Fibroblast of lung (primary cell): ENCODE measurements around the gene IQGAP2. TPM values are rescaled to one million over a fixed set of nuclear protein-coding genes. Genes with fewer than 3 reads are reported as not detected.

Source experiments
- DNase-seq, 2 donors: peaks; one replicate each; pipeline versions ENCODE4 v3.0.0 to v3.0.0-alpha.2; 2010; ENCODE audit warnings: low read depth in 2 of 2
- H2AFZ ChIP-seq: 2 replicates; pipeline ENCODE4 v1.5.1; 2012; ENCODE audit warnings: low read length, control low read depth, inconsistent platforms
- H3K27ac ChIP-seq: 2 replicates; pipeline ENCODE4 v1.5.1; 2011; ENCODE audit warnings: low read length, control low read depth; ENCODE audit not compliant: insufficient read depth
- H3K27me3 ChIP-seq: 2 replicates; pipeline ENCODE4 v1.5.1; 2011; ENCODE audit warnings: mild to moderate bottlenecking, low read length; ENCODE audit not compliant: control insufficient read depth, insufficient read depth
- H3K36me3 ChIP-seq: 2 replicates; pipeline ENCODE4 v1.5.1; 2011; ENCODE audit warnings: low read length; ENCODE audit not compliant: control insufficient read depth, insufficient read depth
- H3K4me1 ChIP-seq: 2 replicates; pipeline ENCODE4 v1.5.1; 2011; ENCODE audit warnings: low read length; ENCODE audit not compliant: control insufficient read depth, insufficient read depth; ENCODE audit errors: extremely low read depth
- H3K4me2 ChIP-seq: 2 replicates; pipeline ENCODE4 v1.5.1; 2011; ENCODE audit warnings: low read length, control low read depth; ENCODE audit not compliant: insufficient read depth; ENCODE audit errors: extremely low read depth
- H3K4me3 ChIP-seq, 4 experiments: fragments of 200-600 bp in 1 of 4; sonication (generic) in 1 of 4; replicated peaks in 1 of 4; 2 replicates each; pipeline ENCODE4 v1.5.1; 2011 to 2016; ENCODE audit warnings: low read length in 4 of 4, low read depth in 3 of 4, mild to moderate bottlenecking in 3 of 4, control low read depth in 2 of 4, inconsistent platforms in 1 of 4, mixed read lengths in 1 of 4; ENCODE audit not compliant: insufficient read depth in 1 of 4; ENCODE audit errors: control extremely low read depth in 1 of 4
- H3K79me2 ChIP-seq: 2 replicates; pipeline ENCODE4 v1.5.1; 2012; ENCODE audit warnings: mild to moderate bottlenecking, low read length, inconsistent platforms; ENCODE audit not compliant: control insufficient read depth, insufficient read depth
- H3K9ac ChIP-seq: 2 replicates; pipeline ENCODE4 v1.5.1; 2011; ENCODE audit warnings: mild to moderate bottlenecking, low read length, control low read depth; ENCODE audit not compliant: insufficient read depth
- H3K9me3 ChIP-seq: 2 replicates; pipeline ENCODE4 v1.5.1; 2012; ENCODE audit warnings: low read depth, low read length; ENCODE audit not compliant: control insufficient read depth, insufficient read depth
- H4K20me1 ChIP-seq: 2 replicates; pipeline ENCODE4 v1.5.1; 2011; ENCODE audit warnings: low read length; ENCODE audit not compliant: control insufficient read depth, insufficient read depth; ENCODE audit errors: extremely low read depth
- EZH2 ChIP-seq: IDR thresholded peaks from 2 replicates; pipeline ENCODE4 v1.5.1; 2012; ENCODE audit warnings: low read length, control low read depth, mild to moderate bottlenecking; ENCODE audit errors: missing control alignments
- polyA plus RNA-seq, 2 donors: library from polyadenylated mRNA; depleted of rRNA in 1 of 2; stranded (reverse) in 1 of 2; unstranded in 1 of 2; fragments of >200 nt; gene quantifications; 2 replicates each; pipeline ENCODE4 v1.2.1, GENCODE V29; 2011 to 2012; ENCODE audit warnings: missing spikeins in 1 of 2
- total RNA-seq: library from RNA; depleted of rRNA; stranded (reverse); fragments of >200 nt; gene quantifications from 2 replicates; pipeline ENCODE4 v1.2.1, GENCODE V29; 2014
- TF ChIP-seq, protein P1 (sequence below), 2 donors: IDR thresholded peaks in 1 of 2; conservative IDR thresholded peaks in 1 of 2; 1 replicate in 1 of 2; 2 replicates in 1 of 2; pipeline ENCODE4 v1.5.1; 2011 to 2012; ENCODE audit warnings: low read length in 2 of 2, control low read depth in 1 of 2, inconsistent platforms in 1 of 2, low read depth in 1 of 2, mild to moderate bottlenecking in 1 of 2

The IQGAP2 gene
- total and polyA plus RNA-seq, 2 donors (not counting 1 experiment from before 2014, with no cell fraction given), result 5.1 to 7.9 TPM

DNA sequence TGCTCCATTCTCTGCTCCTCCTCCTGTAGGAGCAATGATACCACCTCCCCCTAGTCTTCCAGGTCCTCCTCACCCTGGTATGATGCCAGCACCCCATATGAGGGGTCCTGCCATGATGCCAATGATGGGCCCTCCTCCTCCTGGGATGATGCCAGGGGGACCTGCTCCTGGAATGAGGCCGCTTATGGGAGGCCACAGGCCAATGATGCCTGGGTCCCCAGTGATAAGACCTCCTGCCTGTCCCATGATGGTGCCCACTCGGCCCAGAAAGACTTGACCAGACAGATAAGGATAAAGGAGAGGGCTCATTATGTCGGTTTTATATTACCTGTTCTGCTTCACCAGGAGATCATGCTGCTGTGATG lies 26.2 kb upstream of the IQGAP2 start:
- no peaks in the 10 kb centered on the region for H3K79me2 ChIP-seq
- H3K27me3 ChIP-seq, result no peaks in the 10 kb centered on the region
- no peaks in the 10 kb centered on the region for H3K4me1 ChIP-seq
- no peaks in the 10 kb centered on the region for H3K9me3 ChIP-seq
- H2AFZ ChIP-seq, result no peak overlapping the region
- no peaks in the 10 kb centered on the region for H4K20me1 ChIP-seq
- H3K4me2 ChIP-seq, result no peak overlapping the region
- no peak overlapping the region for H3K27ac ChIP-seq
- no peak overlapping the region for H3K4me3 ChIP-seq
- H3K9ac ChIP-seq, result no peak overlapping the region
- DNase-seq, result no peak
- no peaks in the 10 kb centered on the region for H3K36me3 ChIP-seq
- no peak for TF ChIP-seq EZH2
- TF ChIP-seq, protein P1, sequence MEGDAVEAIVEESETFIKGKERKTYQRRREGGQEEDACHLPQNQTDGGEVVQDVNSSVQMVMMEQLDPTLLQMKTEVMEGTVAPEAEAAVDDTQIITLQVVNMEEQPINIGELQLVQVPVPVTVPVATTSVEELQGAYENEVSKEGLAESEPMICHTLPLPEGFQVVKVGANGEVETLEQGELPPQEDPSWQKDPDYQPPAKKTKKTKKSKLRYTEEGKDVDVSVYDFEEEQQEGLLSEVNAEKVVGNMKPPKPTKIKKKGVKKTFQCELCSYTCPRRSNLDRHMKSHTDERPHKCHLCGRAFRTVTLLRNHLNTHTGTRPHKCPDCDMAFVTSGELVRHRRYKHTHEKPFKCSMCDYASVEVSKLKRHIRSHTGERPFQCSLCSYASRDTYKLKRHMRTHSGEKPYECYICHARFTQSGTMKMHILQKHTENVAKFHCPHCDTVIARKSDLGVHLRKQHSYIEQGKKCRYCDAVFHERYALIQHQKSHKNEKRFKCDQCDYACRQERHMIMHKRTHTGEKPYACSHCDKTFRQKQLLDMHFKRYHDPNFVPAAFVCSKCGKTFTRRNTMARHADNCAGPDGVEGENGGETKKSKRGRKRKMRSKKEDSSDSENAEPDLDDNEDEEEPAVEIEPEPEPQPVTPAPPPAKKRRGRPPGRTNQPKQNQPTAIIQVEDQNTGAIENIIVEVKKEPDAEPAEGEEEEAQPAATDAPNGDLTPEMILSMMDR (conservative IDR thresholded peaks at IDR 0.05 in 1 of 2, IDR thresholded peaks at IDR 0.05 in 1 of 2; ENCODE audit: low read depth in 1 of 2, low read length in 2 of 2), result no peak

DNA sequence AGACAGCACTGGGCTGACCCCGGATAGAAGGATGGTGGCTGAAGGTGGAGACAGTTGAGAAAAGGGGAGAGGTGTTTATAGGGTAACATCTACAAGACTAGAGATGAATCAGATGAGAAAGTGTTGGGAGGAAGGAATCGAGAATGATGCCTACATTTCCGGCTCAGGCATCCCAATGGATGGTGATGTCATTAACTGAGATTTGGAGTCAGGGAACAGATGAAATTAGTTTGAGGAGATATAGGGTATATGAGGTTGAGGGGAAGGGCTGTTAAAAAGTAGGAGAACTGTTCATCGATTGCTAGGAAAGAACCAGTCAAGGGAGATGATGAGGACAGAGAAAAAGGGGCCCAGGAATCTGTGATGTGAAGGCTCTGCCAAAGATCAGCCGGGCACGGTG lies 24.7 kb upstream of the IQGAP2 start:
- no peak for TF ChIP-seq EZH2
- TF ChIP-seq, protein P1 (conservative IDR thresholded peaks at IDR 0.05 in 1 of 2, IDR thresholded peaks at IDR 0.05 in 1 of 2; ENCODE audit: low read depth in 1 of 2, low read length in 2 of 2), result no peak

DNA sequence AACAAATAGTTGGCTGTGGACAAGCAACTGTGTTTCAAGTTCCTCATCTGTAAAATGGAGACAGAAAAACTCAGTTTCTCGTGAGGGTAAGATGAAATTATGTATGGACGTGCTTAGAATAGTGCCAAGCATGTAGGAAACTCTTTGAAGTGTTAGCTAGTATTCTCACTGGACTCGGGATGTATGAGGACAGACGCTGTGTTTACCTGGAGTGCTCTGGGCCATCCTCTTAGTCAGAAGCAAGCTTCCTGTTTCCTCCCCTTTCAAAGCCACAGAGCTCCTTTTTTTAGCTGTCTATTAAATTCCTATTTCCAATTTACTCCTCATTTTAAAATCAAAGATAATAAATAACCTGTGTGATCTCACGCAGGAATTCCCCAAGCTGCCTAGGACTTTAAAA lies 23.8 kb upstream of the IQGAP2 start:
- Histone ChIP-seq H4K20me1 (no peaks in the 10 kb centered on the region), H3K79me2 (no peaks in the 10 kb centered on the region), H3K27me3 (no peaks in the 10 kb centered on the region), H3K9me3 (no peaks in the 10 kb centered on the region), H3K4me2 (no peak overlapping the region), H3K36me3 (no peaks in the 10 kb centered on the region), H3K9ac (no peak overlapping the region), H3K4me1 (no peaks in the 10 kb centered on the region), H3K27ac (no peak overlapping the region), H3K4me3 (no peak overlapping the region), H2AFZ (no peak overlapping the region)
- no peak for TF ChIP-seq EZH2
- TF ChIP-seq, protein P1 (conservative IDR thresholded peaks at IDR 0.05 in 1 of 2, IDR thresholded peaks at IDR 0.05 in 1 of 2; ENCODE audit: low read depth in 1 of 2, low read length in 2 of 2), result no peak
- DNase-seq, result no peak

More for the DNA sequence above, 24.7 kb upstream of the IQGAP2 start:
- H3K9ac ChIP-seq, result no peak overlapping the region
- H3K27me3 ChIP-seq, result no peaks in the 10 kb centered on the region
- DNase-seq, result no peak
- H2AFZ ChIP-seq, result no peak overlapping the region
- no peaks in the 10 kb centered on the region for H4K20me1 ChIP-seq
- no peak overlapping the region for H3K4me3 ChIP-seq
- no peaks in the 10 kb centered on the region for H3K36me3 ChIP-seq
- no peaks in the 10 kb centered on the region for H3K79me2 ChIP-seq
- H3K4me1 ChIP-seq, result no peaks in the 10 kb centered on the region
- no peak overlapping the region for H3K27ac ChIP-seq
- no peak overlapping the region for H3K4me2 ChIP-seq
- no peaks in the 10 kb centered on the region for H3K9me3 ChIP-seq
